Fibroblast of lung (primary cell): Measurements from ENCODE around the gene DLG5.

Experiments
- CTCF ChIP-seq, 2 donors: IDR thresholded peaks in 1 of 2; conservative IDR thresholded peaks in 1 of 2; 1 replicate in 1 of 2; 2 replicates in 1 of 2; pipeline ENCODE4 v1.5.1; 2011 to 2012; ENCODE audit warnings: low read length in 2 of 2, control low read depth in 1 of 2, inconsistent platforms in 1 of 2, low read depth in 1 of 2, mild to moderate bottlenecking in 1 of 2
- EZH2 ChIP-seq: IDR thresholded peaks from 2 replicates; pipeline ENCODE4 v1.5.1; 2012; ENCODE audit warnings: low read length, control low read depth, mild to moderate bottlenecking; ENCODE audit errors: missing control alignments

DNA sequence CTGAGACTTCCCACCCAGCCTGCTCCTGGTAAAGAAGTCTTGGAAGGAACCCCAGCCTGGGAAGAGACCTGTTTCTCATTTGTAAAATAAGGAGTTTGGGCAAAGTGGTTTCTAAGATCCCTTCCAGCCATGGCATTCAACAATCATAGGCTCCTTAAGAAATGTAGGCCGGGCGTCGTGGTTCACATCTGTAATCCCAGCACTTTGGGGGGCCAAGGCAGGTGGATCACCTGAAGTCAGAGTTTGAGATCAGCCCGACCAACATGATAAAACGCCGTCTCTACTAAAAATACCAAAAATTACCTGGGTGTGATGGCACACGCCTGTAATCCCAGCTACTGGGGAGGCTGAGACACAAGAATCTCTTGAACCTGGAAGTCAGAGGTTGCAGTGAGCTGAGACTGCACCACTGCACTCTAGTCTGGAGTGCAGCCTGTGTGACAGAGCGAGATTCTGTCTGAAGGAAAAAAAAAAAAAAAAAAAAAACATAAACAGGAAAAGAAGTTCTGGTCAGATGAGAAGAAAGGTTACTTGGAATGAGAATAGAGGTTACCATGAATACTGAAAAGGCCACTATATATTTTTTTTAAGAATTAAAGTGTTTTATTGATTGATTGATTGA, 15.9 kb downstream of the DLG5 start:
- no peak for TF ChIP-seq CTCF (conservative IDR thresholded peaks at IDR 0.05 in 1 of 2, IDR thresholded peaks at IDR 0.05 in 1 of 2; ENCODE audit: low read depth in 1 of 2, low read length in 2 of 2)
- no peak for TF ChIP-seq EZH2
